Tibial nerve (tissue), 3 donors: Measurements from ENCODE around the gene PSME1.

Source experiments
- CTCF ChIP-seq, 5 experiments: fragments of 200-600 bp in 3 of 5; fragments of 450-650 bp in 2 of 5; sonication (generic) in 3 of 5; IDR thresholded peaks; one replicate each; pipeline ENCODE4 v1.5.1; 2016 to 2019; ENCODE audit warnings: antibody characterized with exemption in 5 of 5, mild to moderate bottlenecking in 3 of 5, moderate library complexity in 2 of 5
- POLR2A ChIP-seq, 2 donors: fragments of 450-650 bp; IDR thresholded peaks; one replicate each; pipeline ENCODE4 v1.6.1; 2017; ENCODE audit warnings: antibody characterized with exemption in 2 of 2, mild to moderate bottlenecking in 2 of 2, moderate library complexity in 2 of 2

GRCh38 chr14:24137529-24138395, 1.8 kb downstream of the PSME1 start:
- TF ChIP-seq POLR2A (IDR thresholded peaks at IDR 0.05), result no peak
- TF ChIP-seq CTCF (IDR thresholded peaks at IDR 0.05), result no peak
